HEK293 (cell line): ENCODE results near the gene CRMP1.

Experiments
- KLF10 ChIP-seq: fragments of 450-650 bp; IDR thresholded peaks from 2 replicates; pipeline ENCODE4 v1.5.1; 2018; ENCODE audit warnings: missing biosample characterization, mild to moderate bottlenecking, missing genetic modification characterization
- MZF1 ChIP-seq: fragments of 450-650 bp; formaldehyde crosslinking; IDR thresholded peaks from 2 replicates; pipeline ENCODE4 v1.5.1; 2017; ENCODE audit warnings: missing biosample characterization, missing genetic modification characterization, borderline replicate concordance
- TRIM28 ChIP-seq: IDR thresholded peaks from 2 replicates; pipeline ENCODE4 v1.6.1; 2011; ENCODE audit warnings: low read length, control low read depth, borderline replicate concordance
- YY1 ChIP-seq: fragments of 450-650 bp; formaldehyde crosslinking; IDR thresholded peaks from 2 replicates; pipeline ENCODE4 v1.5.1; 2018; ENCODE audit warnings: missing biosample characterization, missing genetic modification characterization
- ZBTB44 ChIP-seq: fragments of 450-650 bp; IDR thresholded peaks from 2 replicates; pipeline ENCODE4 v1.5.1; 2018; ENCODE audit warnings: missing biosample characterization, mild to moderate bottlenecking, missing genetic modification characterization
- ZNF140 ChIP-seq: fragments of 450-650 bp; formaldehyde crosslinking; IDR thresholded peaks from 2 replicates; pipeline ENCODE4 v1.5.1; 2016; ENCODE audit warnings: missing biosample characterization, missing genetic modification characterization
- ZNF266 ChIP-seq: fragments of 450-650 bp; formaldehyde crosslinking; IDR thresholded peaks from 2 replicates; pipeline ENCODE4 v1.5.1; 2016; ENCODE audit warnings: missing biosample characterization, missing genetic modification characterization, low read depth
- ZNF423 ChIP-seq: fragments of 450-650 bp; formaldehyde crosslinking; IDR thresholded peaks from 2 replicates; pipeline ENCODE4 v1.5.1; 2016; ENCODE audit warnings: missing biosample characterization, missing genetic modification characterization
- ZNF473 ChIP-seq: fragments of 450-650 bp; formaldehyde crosslinking; IDR thresholded peaks from 2 replicates; pipeline ENCODE4 v1.5.1; 2017; ENCODE audit warnings: missing biosample characterization, missing genetic modification characterization
- ZNF596 ChIP-seq: fragments of 450-650 bp; IDR thresholded peaks from 2 replicates; pipeline ENCODE4 v1.5.0; 2018; ENCODE audit warnings: missing biosample characterization, mild to moderate bottlenecking, missing genetic modification characterization, moderate library complexity
- TF ChIP-seq, protein P1 (sequence below): fragments of 450-650 bp; formaldehyde crosslinking; IDR thresholded peaks from 2 replicates; pipeline ENCODE4 v1.5.1; 2016; ENCODE audit warnings: missing biosample characterization, missing genetic modification characterization
- TF ChIP-seq, protein P2 (sequence below): fragments of 450-650 bp; formaldehyde crosslinking; IDR thresholded peaks from 2 replicates; pipeline ENCODE4 v1.5.1; 2017; ENCODE audit warnings: missing biosample characterization, missing genetic modification characterization
- TF ChIP-seq, protein P3 (sequence below): fragments of 450-650 bp; formaldehyde crosslinking; IDR thresholded peaks from 2 replicates; pipeline ENCODE4 v1.5.1; 2016; ENCODE audit warnings: missing biosample characterization, missing genetic modification characterization, low read depth

- TF ChIP-seq ZBTB44 (tag by site-specific recombination) (no peak), ZNF596 (tag by site-specific recombination) (no peak), YY1 (no peak), ZNF473 (tag by site-specific recombination) (no peak), ZNF423 (tag by site-specific recombination) (no peak), TRIM28 (no peak), ZNF266 (no peak), KLF10 (no peak), MZF1 (tag by site-specific recombination) (no peak), ZNF140 (tag by site-specific recombination) (no peak)
- TF ChIP-seq, protein P1, sequence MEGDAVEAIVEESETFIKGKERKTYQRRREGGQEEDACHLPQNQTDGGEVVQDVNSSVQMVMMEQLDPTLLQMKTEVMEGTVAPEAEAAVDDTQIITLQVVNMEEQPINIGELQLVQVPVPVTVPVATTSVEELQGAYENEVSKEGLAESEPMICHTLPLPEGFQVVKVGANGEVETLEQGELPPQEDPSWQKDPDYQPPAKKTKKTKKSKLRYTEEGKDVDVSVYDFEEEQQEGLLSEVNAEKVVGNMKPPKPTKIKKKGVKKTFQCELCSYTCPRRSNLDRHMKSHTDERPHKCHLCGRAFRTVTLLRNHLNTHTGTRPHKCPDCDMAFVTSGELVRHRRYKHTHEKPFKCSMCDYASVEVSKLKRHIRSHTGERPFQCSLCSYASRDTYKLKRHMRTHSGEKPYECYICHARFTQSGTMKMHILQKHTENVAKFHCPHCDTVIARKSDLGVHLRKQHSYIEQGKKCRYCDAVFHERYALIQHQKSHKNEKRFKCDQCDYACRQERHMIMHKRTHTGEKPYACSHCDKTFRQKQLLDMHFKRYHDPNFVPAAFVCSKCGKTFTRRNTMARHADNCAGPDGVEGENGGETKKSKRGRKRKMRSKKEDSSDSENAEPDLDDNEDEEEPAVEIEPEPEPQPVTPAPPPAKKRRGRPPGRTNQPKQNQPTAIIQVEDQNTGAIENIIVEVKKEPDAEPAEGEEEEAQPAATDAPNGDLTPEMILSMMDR (tag by site-specific recombination) = no peak
- TF ChIP-seq, protein P2, sequence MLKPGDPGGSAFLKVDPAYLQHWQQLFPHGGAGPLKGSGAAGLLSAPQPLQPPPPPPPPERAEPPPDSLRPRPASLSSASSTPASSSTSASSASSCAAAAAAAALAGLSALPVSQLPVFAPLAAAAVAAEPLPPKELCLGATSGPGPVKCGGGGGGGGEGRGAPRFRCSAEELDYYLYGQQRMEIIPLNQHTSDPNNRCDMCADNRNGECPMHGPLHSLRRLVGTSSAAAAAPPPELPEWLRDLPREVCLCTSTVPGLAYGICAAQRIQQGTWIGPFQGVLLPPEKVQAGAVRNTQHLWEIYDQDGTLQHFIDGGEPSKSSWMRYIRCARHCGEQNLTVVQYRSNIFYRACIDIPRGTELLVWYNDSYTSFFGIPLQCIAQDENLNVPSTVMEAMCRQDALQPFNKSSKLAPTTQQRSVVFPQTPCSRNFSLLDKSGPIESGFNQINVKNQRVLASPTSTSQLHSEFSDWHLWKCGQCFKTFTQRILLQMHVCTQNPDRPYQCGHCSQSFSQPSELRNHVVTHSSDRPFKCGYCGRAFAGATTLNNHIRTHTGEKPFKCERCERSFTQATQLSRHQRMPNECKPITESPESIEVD (tag by site-specific recombination) = no peak
- TF ChIP-seq, protein P3, sequence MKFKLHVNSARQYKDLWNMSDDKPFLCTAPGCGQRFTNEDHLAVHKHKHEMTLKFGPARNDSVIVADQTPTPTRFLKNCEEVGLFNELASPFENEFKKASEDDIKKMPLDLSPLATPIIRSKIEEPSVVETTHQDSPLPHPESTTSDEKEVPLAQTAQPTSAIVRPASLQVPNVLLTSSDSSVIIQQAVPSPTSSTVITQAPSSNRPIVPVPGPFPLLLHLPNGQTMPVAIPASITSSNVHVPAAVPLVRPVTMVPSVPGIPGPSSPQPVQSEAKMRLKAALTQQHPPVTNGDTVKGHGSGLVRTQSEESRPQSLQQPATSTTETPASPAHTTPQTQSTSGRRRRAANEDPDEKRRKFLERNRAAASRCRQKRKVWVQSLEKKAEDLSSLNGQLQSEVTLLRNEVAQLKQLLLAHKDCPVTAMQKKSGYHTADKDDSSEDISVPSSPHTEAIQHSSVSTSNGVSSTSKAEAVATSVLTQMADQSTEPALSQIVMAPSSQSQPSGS (tag by site-specific recombination) = no peak
These were observed 16.1 kb upstream of the CRMP1 start for GRCh38 chr4:5908876-5909427.
